ENCODE measurements around the gene IFT27.

IFT27 gene

DNA sequence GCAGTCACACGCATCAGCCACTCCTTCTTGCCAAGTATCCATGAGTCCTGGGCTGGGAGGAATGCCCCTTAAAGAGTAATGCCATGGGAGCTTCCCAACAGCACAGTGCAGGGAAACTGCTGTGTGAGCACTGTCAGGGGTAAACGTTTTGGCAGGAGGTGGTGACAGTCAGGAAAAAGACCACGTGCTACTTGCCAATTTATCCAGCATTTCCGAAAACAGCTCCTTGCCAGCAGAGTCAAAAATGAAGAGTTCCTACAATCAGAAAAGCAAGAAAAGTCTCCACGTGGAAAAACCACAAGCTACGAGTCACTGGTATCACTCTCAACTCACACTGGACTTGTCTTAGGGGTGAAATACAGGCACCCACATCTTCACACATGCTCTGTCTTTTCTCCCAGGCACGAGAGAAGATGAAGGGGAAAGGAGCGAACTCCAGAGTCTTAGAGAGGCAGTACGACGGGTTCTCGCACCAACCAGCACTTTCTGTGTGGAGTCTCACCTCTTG, 9.9 kb downstream of the IFT27 start:
- TF ChIP-seq GATA2 (IDR thresholded peaks at IDR 0.05; ENCODE audit: low read depth, low read length) (no peak), GATA3 (IDR thresholded peaks at IDR 0.05; ENCODE audit: low read depth, low read length) (no peak)

DNA sequence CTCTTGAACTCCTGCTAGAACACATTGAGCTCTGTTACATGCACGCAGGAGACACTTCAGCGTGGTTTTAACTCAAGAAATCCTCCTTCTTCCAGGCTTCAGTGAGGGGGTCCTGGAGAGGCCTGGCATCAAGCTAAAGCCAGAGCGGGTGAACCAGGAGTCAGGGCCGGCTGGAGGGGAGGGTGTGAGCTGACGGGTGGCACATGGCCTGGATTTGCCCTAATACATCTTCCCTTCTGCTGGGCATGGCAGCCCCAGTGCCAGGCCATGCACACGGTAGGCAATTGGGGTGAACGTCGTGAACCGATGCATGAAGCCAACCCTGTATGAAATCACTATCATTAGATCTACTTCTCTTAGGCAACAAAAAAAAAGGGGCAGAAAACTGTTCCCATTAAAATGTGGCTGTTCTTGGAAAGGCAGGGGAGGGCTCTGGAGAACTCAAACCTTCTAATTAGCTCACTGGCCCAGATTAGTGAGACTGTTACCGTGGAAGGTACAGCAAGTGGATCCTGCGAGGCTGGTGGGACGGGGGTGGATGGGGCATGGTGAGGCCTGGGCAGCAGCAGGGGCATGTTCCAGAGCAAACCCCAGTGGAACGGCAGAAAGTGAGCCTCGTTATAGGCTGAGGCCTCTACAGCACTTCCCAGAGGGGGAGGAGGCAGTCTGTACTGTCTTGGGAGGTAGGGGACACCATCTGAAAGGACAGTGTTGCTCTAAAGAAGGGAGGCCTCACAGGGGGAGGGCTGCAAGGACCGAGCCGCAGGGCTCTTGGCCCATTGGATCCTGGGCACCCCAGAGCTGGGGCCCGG, 10.6 kb downstream of the IFT27 start:
- TF ChIP-seq GATA2 (IDR thresholded peaks at IDR 0.05; ENCODE audit: low read depth, low read length) (no peak), GATA3 (IDR thresholded peaks at IDR 0.05; ENCODE audit: low read depth, low read length) (no peak)

DNA sequence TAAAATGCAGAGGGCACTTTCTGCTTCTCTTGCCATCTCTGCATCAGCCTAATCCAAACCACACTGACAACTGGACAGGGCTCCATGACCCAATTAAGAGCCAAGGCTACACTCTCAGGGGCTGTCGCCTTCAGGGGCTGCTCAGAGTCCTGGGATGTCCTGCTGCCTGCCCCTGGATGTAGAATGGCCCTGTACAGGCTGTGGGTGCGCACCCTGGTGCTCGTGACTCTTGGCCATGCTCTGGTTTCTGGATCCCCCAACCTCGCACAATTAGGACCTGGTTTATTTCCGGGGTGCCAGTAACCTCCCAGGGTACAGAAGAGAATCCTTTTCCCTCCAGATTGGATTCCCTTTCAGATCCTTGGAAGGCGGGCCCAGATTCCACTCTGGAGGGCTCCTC, 11.3 kb downstream of the IFT27 start:
- TF ChIP-seq GATA3 (IDR thresholded peaks at IDR 0.05; ENCODE audit: low read depth, low read length): no peak
- TF ChIP-seq GATA2 (IDR thresholded peaks at IDR 0.05; ENCODE audit: low read depth, low read length): no peak

DNA sequence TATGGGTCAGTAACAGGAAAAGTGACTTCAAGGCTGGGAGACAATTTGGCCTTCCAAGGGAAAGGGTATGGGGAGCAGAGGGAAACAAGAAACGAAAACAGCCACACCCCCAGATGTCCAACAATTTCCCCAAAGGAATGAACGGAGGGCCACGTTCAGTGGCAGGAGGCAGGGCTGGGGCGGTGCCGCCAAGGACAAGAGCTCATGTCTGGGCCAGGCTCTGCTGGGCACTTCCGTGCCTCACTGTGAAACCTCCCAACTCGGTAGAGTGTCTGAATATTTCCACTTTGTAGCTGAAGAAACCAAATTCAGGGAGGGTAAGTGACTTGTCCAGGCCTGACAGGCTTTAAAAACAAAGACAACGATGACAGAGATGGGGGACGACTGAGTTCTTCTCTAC, 11.9 kb downstream of the IFT27 start:
- TF ChIP-seq GATA3 (IDR thresholded peaks at IDR 0.05; ENCODE audit: low read depth, low read length): no peak
- TF ChIP-seq GATA2 (IDR thresholded peaks at IDR 0.05; ENCODE audit: low read depth, low read length): no peak

DNA sequence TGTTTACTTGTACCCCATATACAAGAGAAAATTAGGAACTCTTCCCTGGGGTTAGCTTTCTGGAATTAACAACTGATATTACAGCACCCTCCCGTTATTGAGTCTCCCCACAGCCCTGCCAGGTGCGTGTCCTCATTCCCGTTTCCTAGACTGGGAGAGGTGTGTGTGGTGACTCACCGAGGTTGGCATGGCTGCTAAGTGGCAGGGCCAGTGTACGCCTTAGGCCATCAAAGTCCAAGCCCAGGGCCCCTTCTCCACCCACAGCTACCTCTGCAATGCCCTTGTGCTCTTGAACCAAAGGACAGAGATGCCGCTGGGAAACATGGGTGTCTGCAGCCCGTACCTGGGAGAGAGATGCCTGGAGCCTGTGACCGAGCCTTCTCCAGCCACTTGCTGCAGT, 12.3 kb downstream of the IFT27 start:
- TF ChIP-seq GATA2 (IDR thresholded peaks at IDR 0.05; ENCODE audit: low read depth, low read length) (no peak), GATA3 (IDR thresholded peaks at IDR 0.05; ENCODE audit: low read depth, low read length) (no peak)

DNA sequence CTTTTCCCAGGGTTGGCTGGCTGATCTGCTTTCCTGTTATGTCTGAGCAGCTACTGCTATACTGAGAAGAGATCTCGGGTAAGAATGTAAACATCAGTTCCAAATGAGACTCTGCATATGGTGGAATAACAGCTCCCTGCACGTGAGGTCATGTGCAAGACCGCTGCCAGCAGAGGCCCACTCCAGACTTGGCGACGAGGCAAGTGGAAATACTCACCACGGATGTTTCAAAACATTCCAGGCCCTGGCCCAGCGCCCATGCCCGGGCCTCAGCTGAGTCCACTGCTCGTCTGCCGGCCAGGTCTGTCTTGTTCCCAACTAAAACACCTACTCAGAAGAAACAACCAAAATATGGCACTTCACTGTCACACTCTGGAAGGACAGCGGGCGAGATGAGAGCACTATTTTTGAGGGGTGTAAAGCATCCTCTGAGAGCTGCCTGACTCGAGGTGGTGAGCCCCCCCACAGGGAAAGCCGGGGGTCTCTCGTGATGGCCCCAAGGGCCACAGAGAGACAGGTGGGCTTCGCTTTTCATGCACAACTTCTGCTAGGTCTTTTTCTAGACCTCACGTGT, 13.1 kb downstream of the IFT27 start:
- TF ChIP-seq GATA2 (IDR thresholded peaks at IDR 0.05; ENCODE audit: low read depth, low read length) (no peak), GATA3 (IDR thresholded peaks at IDR 0.05; ENCODE audit: low read depth, low read length) (no peak)

DNA sequence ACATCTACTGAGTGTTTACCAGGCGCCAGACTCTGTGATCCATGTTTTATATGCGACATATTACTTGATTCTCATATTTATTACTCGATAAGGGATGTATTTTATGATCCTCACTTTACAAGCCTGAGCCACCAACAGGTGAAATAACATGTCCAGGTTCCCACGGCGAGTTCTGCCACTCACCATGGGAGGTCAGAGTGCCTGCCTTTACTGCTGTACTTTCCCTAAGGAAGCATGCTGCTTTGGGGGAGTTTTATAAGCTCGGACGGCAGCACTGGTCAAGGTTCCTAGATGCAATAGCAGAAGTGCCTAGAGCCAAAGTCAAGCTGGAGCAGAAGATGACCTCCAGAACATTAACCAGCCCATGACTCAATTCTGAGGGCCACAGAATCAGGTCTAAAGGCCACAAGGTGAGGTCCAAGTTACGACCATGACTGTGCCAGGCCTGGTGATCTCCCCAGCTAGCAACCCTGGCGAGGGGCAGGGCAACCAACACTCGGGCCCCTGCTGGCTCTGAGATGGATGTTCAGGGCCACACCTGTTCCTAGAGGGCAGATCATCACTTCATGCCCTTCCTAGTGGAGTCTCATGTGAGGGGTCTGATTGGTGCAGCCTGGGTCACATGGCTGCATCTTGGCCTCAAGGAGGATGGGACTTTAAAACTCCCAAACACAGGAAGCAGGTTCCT, 14.2 kb downstream of the IFT27 start:
- no peak for TF ChIP-seq GATA3 (IDR thresholded peaks at IDR 0.05; ENCODE audit: low read depth, low read length)
- no peak for TF ChIP-seq GATA2 (IDR thresholded peaks at IDR 0.05; ENCODE audit: low read depth, low read length)

DNA sequence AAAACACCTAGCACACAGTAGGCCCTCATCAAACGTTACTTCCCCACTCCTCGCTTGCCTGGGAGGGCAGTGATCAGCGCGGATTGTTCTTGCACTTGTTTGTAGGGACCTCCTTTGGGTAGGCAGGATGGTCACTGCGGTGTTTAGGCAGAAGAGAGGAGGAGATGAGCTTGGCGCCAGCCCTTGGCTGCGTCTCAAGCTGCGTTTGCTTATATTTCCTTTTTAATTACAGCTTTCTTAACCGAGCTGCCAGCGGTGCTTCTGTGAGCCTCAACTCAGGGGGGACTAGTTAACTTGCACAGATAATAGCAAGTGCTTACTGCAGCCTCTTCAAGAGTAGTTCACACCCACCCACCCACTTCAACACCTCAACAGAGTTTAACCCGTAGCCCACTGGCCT, 15.1 kb downstream of the IFT27 start:
- TF ChIP-seq GATA2 (IDR thresholded peaks at IDR 0.05; ENCODE audit: low read depth, low read length) (no peak), GATA3 (IDR thresholded peaks at IDR 0.05; ENCODE audit: low read depth, low read length) (no peak)

DNA sequence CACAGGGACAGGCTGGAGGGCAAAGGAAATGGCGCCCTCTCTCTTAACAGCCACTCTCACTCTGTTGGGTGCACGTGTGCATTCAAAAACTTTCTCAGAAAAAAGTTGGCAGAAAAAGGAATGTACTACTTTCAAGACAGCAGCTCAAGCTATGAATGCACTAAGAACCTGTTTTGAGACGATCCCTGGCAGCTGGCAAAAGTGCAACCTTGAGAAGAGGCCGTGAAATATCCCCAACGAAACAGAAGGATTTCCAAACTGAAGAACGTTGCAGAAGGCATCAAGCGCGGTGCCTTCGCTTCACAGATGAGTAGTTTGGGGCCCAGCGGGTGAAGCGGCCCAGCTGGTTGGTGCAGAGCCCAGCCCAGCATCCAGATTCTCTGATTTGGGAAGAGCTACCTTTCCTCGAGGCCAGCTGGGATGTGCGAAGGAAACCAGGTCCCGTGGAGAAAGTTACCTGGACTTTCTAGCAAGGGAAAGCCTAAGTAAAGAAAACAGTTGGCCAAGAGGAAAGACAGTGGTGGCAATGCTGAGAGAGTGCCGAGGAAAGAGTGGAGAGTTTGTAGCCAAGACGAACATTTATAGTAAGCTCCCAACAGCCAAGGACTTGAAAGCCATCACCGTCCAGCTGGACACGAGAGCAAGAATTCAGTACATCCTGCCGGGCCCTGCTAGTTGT, 16.3 kb downstream of the IFT27 start:
- TF ChIP-seq GATA3 (IDR thresholded peaks at IDR 0.05; ENCODE audit: low read depth, low read length): no peak
- no peak for TF ChIP-seq GATA2 (IDR thresholded peaks at IDR 0.05; ENCODE audit: low read depth, low read length)

DNA sequence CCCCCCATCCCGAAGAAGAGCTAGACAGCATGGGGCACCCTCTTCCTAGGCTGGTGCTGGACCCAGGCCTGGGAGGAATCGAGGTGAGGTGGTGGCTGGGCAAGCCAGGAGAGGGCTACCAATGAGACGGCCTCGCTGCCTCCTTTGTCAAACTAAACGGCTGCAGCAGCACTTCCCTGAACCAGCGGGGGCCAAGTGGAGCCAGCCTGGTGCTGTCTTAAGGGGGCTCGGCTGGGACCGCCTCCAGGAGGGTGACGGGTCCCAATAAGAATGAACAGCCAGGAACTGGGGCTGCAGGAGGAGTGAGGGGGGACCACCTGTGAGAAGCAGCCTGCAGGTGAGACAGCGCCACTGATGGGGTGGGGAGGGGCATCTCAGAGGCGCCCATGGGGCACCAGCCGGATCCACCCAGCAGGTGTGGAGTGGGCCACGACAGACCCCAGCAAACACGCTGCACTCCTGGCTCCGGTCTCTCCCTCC, 17.1 kb downstream of the IFT27 start:
- TF ChIP-seq GATA2 (IDR thresholded peaks at IDR 0.05; ENCODE audit: low read depth, low read length) (no peak), GATA3 (IDR thresholded peaks at IDR 0.05; ENCODE audit: low read depth, low read length) (no peak)

DNA sequence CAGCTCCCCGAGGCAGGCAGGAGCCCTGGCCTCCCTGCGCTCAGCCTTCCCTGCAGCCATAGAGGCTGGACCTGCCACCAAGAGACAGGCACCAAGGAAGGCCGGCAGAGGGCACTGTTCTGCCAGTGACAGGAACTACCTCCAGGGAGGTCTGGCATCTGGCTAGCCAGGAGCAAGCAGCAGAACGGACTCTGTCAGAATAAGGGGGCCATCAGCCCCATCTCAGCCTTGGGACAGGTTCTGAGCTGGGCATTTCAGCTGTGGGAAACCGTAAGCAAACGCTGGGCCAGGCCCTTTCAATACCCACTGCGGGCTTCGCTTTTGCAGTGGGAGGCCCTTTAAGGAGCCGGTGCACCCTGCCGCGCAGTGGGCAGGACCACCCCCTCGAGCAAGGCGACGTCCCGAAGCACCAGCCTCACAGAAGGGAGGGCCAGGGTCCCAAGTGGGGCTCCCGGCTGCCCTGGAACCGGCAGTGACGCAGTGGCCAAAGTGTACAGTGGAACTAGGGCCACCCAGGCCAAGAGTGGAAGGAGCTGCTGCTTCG, 18.2 kb downstream of the IFT27 start:
- TF ChIP-seq GATA2 (IDR thresholded peaks at IDR 0.05; ENCODE audit: low read depth, low read length) (no peak), GATA3 (IDR thresholded peaks at IDR 0.05; ENCODE audit: low read depth, low read length) (no peak)

DNA sequence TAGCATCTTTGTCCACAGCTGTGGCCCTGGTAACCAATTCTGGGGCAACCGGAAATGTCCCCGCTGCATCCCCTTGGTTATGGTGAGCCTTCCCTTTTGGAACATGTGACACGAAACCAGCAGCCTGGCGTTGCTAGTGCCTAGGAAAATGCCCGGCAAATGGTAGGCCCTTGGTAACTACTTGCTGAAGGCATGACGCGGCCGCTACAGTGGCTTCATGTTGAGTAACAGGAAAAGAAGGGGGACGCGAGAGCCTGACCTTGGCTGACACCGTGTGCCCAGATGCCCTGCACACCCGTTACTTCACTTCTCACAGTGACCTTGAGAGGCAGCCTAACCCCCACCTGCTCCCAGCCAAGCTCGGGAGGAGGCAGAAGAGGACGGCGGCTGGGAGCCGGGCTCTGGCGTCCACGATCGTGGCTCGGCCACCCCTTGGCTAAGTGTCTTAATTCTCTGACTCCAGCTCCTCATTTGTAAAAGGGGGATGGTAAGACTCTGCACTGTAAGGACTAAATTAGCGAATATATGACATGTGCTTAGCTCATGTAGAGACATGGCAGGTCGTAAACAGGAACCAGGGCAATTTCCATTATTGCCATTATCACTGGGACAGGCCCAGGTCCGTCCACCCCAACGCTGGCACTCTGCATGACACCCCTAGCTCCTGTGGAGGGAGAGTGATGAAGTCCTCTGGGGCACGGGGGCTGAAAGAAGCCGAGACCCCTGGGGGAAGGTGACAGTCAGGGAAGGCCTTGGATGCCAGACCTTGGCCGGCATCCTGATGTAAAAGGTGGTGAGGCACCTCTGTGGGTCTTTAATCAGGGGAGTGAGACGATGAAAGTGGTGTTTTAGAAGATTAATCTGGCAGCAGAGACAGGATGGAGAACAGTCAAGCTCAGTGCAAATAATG, 18.9 kb downstream of the IFT27 start:
- no peak for TF ChIP-seq GATA3 (IDR thresholded peaks at IDR 0.05; ENCODE audit: low read depth, low read length)
- no peak for TF ChIP-seq GATA2 (IDR thresholded peaks at IDR 0.05; ENCODE audit: low read depth, low read length)

DNA sequence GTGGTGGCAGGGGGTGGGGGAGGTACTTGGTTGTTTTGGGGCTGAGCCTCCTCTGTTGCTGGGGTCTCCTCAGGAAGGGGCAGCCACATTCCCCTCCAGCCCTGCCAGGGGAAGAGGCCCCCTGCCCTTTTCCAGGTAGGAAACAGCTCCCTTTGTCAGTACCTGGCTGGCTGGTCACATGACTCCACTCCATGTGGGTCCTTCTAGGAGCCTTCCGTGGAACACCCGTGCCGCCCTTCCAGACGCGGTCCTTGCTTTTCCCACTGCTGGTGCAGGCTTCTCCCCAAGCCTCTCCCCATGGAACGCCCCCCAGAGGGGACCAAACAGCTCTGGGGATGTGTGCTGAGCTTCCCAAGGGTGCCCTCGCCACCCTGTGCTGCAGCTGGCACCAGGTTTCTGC, 19.9 kb downstream of the IFT27 start:
- TF ChIP-seq GATA2 (IDR thresholded peaks at IDR 0.05; ENCODE audit: low read depth, low read length) (no peak), GATA3 (IDR thresholded peaks at IDR 0.05; ENCODE audit: low read depth, low read length) (no peak)
